ENCODE data around the gene WSCD1.

WSCD1 gene

DNA sequence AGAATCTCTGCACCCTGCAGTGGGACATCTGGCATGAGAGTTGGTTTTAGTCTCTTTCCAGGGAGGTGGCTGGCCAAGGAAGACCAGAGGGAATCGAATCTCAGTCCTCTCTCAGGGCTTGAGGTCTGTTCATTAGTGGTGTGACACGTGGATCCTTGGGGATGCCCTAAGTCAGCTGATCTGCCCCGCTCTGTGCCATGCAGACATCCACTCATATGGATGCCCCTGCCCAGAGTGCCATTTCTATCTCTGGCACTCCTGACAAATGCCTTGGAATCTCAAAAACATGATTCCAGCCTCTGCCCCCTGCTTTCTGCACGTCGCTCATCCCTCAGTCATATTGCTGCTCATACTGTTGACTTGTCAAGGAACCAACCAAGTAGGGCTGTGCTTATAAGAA is 38.8 kb downstream of the WSCD1 start:
- TF ChIP-seq, protein P1, sequence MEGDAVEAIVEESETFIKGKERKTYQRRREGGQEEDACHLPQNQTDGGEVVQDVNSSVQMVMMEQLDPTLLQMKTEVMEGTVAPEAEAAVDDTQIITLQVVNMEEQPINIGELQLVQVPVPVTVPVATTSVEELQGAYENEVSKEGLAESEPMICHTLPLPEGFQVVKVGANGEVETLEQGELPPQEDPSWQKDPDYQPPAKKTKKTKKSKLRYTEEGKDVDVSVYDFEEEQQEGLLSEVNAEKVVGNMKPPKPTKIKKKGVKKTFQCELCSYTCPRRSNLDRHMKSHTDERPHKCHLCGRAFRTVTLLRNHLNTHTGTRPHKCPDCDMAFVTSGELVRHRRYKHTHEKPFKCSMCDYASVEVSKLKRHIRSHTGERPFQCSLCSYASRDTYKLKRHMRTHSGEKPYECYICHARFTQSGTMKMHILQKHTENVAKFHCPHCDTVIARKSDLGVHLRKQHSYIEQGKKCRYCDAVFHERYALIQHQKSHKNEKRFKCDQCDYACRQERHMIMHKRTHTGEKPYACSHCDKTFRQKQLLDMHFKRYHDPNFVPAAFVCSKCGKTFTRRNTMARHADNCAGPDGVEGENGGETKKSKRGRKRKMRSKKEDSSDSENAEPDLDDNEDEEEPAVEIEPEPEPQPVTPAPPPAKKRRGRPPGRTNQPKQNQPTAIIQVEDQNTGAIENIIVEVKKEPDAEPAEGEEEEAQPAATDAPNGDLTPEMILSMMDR (IDR thresholded peaks at IDR 0.05; ENCODE audit: insufficient read depth, low read length, missing control alignments) = no peak
- POLR2A ChIA-PET = no interaction called here
- no peak for DNase-seq (ENCODE audit: low read depth, low spot score)
- CTCF ChIA-PET = no interaction called here
- H3K4me3 ChIP-seq (ENCODE audit: low read depth, low read length) = no peak overlapping the region

- ChIA-PET POLR2A (no interaction called here), CTCF (no interaction called here)
- DNase-seq (ENCODE audit: low read depth, low spot score) = no peak
- no peak overlapping the region for H3K4me3 ChIP-seq (ENCODE audit: low read depth, low read length)
- TF ChIP-seq, protein P1 (IDR thresholded peaks at IDR 0.05; ENCODE audit: insufficient read depth, low read length, missing control alignments) = no peak
These were observed 39.4 kb downstream of the WSCD1 start for GRCh38 chr17:6109536-6109935.

- ChIA-PET CTCF (no interaction called here), POLR2A (no interaction called here)
- DNase-seq (ENCODE audit: low read depth, low spot score) = no peak
- H3K4me3 ChIP-seq (ENCODE audit: low read depth, low read length) = no peak overlapping the region
- TF ChIP-seq, protein P1 (IDR thresholded peaks at IDR 0.05; ENCODE audit: insufficient read depth, low read length, missing control alignments) = no peak
These were observed 39.9 kb downstream of the WSCD1 start for GRCh38 chr17:6110088-6110487.

GRCh38 chr17:6110592-6110991 is 40.4 kb downstream of the WSCD1 start:
- no peak overlapping the region for H3K4me3 ChIP-seq (ENCODE audit: low read depth, low read length)
- POLR2A ChIA-PET = no interaction called here
- CTCF ChIA-PET = no interaction called here
- DNase-seq (ENCODE audit: low read depth, low spot score) = no peak
- TF ChIP-seq, protein P1 (IDR thresholded peaks at IDR 0.05; ENCODE audit: insufficient read depth, low read length, missing control alignments) = no peak

- DNase-seq (ENCODE audit: low read depth, low spot score) = no peak
- no peak overlapping the region for H3K4me3 ChIP-seq (ENCODE audit: low read depth, low read length)
- TF ChIP-seq, protein P1 (IDR thresholded peaks at IDR 0.05; ENCODE audit: insufficient read depth, low read length, missing control alignments) = no peak
- ChIA-PET POLR2A (no interaction called here), CTCF (no interaction called here)
These were observed 50.2 kb downstream of the WSCD1 start for GRCh38 chr17:6120351-6120750.

DNA sequence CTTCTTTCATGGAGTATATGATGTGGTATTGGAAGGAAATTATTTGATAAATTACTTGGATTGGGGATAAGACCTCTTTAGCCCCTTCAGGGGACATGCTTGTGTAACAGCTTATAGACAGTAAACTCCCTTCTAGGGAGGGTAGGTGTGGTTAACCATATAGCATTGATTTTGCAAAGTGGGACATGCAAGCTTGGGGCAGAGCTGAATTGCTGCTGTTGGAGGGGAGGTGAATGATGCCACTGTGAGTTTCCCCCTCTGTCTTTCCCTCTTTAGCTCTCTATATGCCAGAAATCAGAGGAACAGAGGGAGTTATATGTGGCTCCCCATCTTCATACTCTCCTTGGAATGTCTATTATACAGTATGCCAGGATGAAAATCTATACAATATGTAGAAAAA is 54.7 kb downstream of the WSCD1 start:
- DNase-seq (ENCODE audit: low read depth, low spot score) = no peak
- H3K4me3 ChIP-seq (ENCODE audit: low read depth, low read length) = no peak overlapping the region
- TF ChIP-seq, protein P1 (IDR thresholded peaks at IDR 0.05; ENCODE audit: insufficient read depth, low read length, missing control alignments) = no peak
- ChIA-PET POLR2A (no interaction called here), CTCF (no interaction called here)

Data from AG04449 (cell line).